Measurements from ENCODE around the gene BORCS5. TPM values are rescaled to one million over a fixed set of nuclear protein-coding genes. Genes with fewer than 3 reads are reported as not detected.

The BORCS5 gene
- total RNA-seq, 1 experiment from 2014 or later: 25.7 TPM

- no peak for DNase-seq
- no peaks in the 10 kb centered on the region for H3K27me3 Mint-ChIP-seq (ENCODE audit: insufficient read depth, unreplicated experiment)
- no peaks in the 10 kb centered on the region for H3K27me3 ChIP-seq (replicated peaks; ENCODE audit: control insufficient read depth, insufficient read depth, low read length)
- peaks cover 8% of the 10 kb centered on the region for H3K36me3 Mint-ChIP-seq (ENCODE audit: insufficient read depth, unreplicated experiment)
- H3K4me3 Mint-ChIP-seq (ENCODE audit: unreplicated experiment): no peak overlapping the region
- no TSS peak for BruUV-seq (replicated peaks)
- CTCF ChIA-PET: interaction anchor here (0.5 to 1.5 kb wide), 5 partner anchors 9 to 130 kb away, joined by 3 to 7 read pairs (median 4); partner anchors contain the start of genes BORCS5 and MANSC1
- TF ChIP-seq CTCF (IDR thresholded peaks at IDR 0.05; ENCODE audit: insufficient read depth in 1 of 2, low read depth in 1 of 2, low read length in 1 of 2, severe bottlenecking in 1 of 2, unreplicated experiment in 1 of 2): no peak
- H3K4me1 Mint-ChIP-seq (ENCODE audit: low read depth, unreplicated experiment): peaks cover 15% of the 10 kb centered on the region
- H3K9me3 ChIP-seq: no peaks in the 10 kb centered on the region; the same call in 1 of the 2 replicates
- no peak overlapping the region for H3K27ac Mint-ChIP-seq (ENCODE audit: unreplicated experiment)
- peaks cover 3% of the 10 kb centered on the region; the same call in 1 of the 2 replicates for H3K4me1 ChIP-seq
- no peaks in the 10 kb centered on the region for H3K9me3 Mint-ChIP-seq (ENCODE audit: unreplicated experiment)
- no peak overlapping the region for H3K4me3 ChIP-seq (ENCODE audit: low read depth, low read length)
- intact Hi-C loops (cut with micrococcal nuclease; ENCODE audit: unreplicated experiment): no loop called here
- H3K36me3 ChIP-seq (ENCODE audit: control insufficient read depth, insufficient read depth, low read length): no peaks in the 10 kb centered on the region; the same call in 1 of the 2 replicates
- POLR2A ChIA-PET: interaction anchor here (1.3 kb wide), 1 partner anchor 10 kb away, joined by 9 read pairs; the partner anchor contains the start of gene BORCS5
Measured at GRCh38 chr12:12367482-12367998, 10.7 kb downstream of the BORCS5 start.

- intact Hi-C loops (cut with micrococcal nuclease; ENCODE audit: unreplicated experiment): no loop called here
- DNase-seq: no peak
- no peak for TF ChIP-seq CTCF (IDR thresholded peaks at IDR 0.05; ENCODE audit: insufficient read depth in 1 of 2, low read depth in 1 of 2, low read length in 1 of 2, severe bottlenecking in 1 of 2, unreplicated experiment in 1 of 2)
- Mint-ChIP-seq H3K27ac (ENCODE audit: unreplicated experiment) (no peak overlapping the region), H3K36me3 (ENCODE audit: insufficient read depth, unreplicated experiment) (peaks cover 8% of the 10 kb centered on the region), H3K27me3 (ENCODE audit: insufficient read depth, unreplicated experiment) (no peaks in the 10 kb centered on the region), H3K4me3 (ENCODE audit: unreplicated experiment) (no peak overlapping the region), H3K9me3 (ENCODE audit: unreplicated experiment) (no peaks in the 10 kb centered on the region), H3K4me1 (ENCODE audit: low read depth, unreplicated experiment) (peaks cover 22% of the 10 kb centered on the region)
- POLR2A ChIA-PET: no interaction called here
- no peaks in the 10 kb centered on the region; the same call in 1 of the 2 replicates for H3K9me3 ChIP-seq
- H3K36me3 ChIP-seq (ENCODE audit: control insufficient read depth, insufficient read depth, low read length): no peaks in the 10 kb centered on the region; the same call in 1 of the 2 replicates
- no peak overlapping the region for H3K4me3 ChIP-seq (ENCODE audit: low read depth, low read length)
- BruUV-seq (replicated peaks): no TSS peak
- peaks cover 11% of the 10 kb centered on the region for H3K4me1 ChIP-seq
- CTCF ChIA-PET: interaction anchor here (1.2 kb wide), 1 partner anchor 16 kb away, joined by 3 read pairs; the partner anchor contains the start of gene BORCS5
- H3K27me3 ChIP-seq (replicated peaks; ENCODE audit: control insufficient read depth, insufficient read depth, low read length): no peaks in the 10 kb centered on the region
Measured at GRCh38 chr12:12372946-12373722, 16.3 kb downstream of the BORCS5 start.

- Histone ChIP-seq H3K27me3 (replicated peaks; ENCODE audit: control insufficient read depth, insufficient read depth, low read length) (no peaks in the 10 kb centered on the region), H3K4me1 (peaks cover 34% of the 10 kb centered on the region), H3K4me3 (ENCODE audit: low read depth, low read length) (no peak overlapping the region), H3K36me3 (ENCODE audit: control insufficient read depth, insufficient read depth, low read length) (no peaks in the 10 kb centered on the region), H3K9me3 (no peaks in the 10 kb centered on the region)
- Mint-ChIP-seq H3K9me3 (ENCODE audit: unreplicated experiment) (peaks cover 5% of the 10 kb centered on the region), H3K36me3 (ENCODE audit: insufficient read depth, unreplicated experiment) (peaks cover 1% of the 10 kb centered on the region), H3K4me1 (ENCODE audit: low read depth, unreplicated experiment) (peaks cover 38% of the 10 kb centered on the region), H3K4me3 (ENCODE audit: unreplicated experiment) (no peak overlapping the region), H3K27me3 (ENCODE audit: insufficient read depth, unreplicated experiment) (no peaks in the 10 kb centered on the region), H3K27ac (ENCODE audit: unreplicated experiment) (no peak overlapping the region)
- intact Hi-C loops (cut with micrococcal nuclease; ENCODE audit: unreplicated experiment): loop anchor here (1.0 to 5.0 kb wide), 8 partner anchors 26 to 340 kb away; partner anchors contain the start of gene CDKN1B
- ChIA-PET POLR2A (interaction anchor here (0.5 to 0.9 kb wide), 3 partner anchors 21 to 319 kb away, joined by 5 to 7 read pairs (median 6); partner anchors contain the start of genes DUSP16 and GPR19), CTCF (interaction anchor here (0.6 to 2.4 kb wide), 22 partner anchors 9 to 678 kb away, joined by 3 to 25 read pairs (median 4); partner anchors contain the start of genes CREBL2, DUSP16 and MANSC1)
- DNase-seq: peak; percentile 64 to 71
- peak; percentile 72 to 96 for TF ChIP-seq CTCF (IDR thresholded peaks at IDR 0.05; ENCODE audit: insufficient read depth in 1 of 2, low read depth in 1 of 2, low read length in 1 of 2, severe bottlenecking in 1 of 2, unreplicated experiment in 1 of 2)
- BruUV-seq (replicated peaks): no TSS peak
Measured at GRCh38 chr12:12376646-12377448, 20.0 kb downstream of the BORCS5 start.

Measured in Caco-2 (cell line).